K562 (cell line): Measurements from ENCODE around the gene KRABD2.

Experiments used
- ELK3 ChIP-seq: fragments of 450-650 bp; formaldehyde crosslinking; IDR thresholded peaks from 2 replicates; pipeline ENCODE4 v1.4.0; 2020; ENCODE audit warnings: mild to moderate bottlenecking
- MTA1 ChIP-seq: fragments of 450-650 bp; IDR thresholded peaks from 2 replicates; pipeline ENCODE4 v1.6.1; 2017; ENCODE audit warnings: borderline replicate concordance
- RHOXF2B ChIP-seq: fragments of 250-450 bp; sonication (Bioruptor Pico); conservative IDR thresholded peaks from 2 replicates; pipeline ENCODE4 v1.5.1; 2021
- RREB1 ChIP-seq: fragments of 250-450 bp; sonication (Bioruptor Pico); IDR thresholded peaks from 2 replicates; pipeline ENCODE4 v1.4.0; 2020
- TF ChIP-seq, protein P1 (sequence below): sonication (generic); formaldehyde crosslinking; IDR thresholded peaks from 2 replicates; pipeline ENCODE4 v1.8.1; 2022; ENCODE audit warnings: missing genetic modification reagents

KRABD2 gene

DNA sequence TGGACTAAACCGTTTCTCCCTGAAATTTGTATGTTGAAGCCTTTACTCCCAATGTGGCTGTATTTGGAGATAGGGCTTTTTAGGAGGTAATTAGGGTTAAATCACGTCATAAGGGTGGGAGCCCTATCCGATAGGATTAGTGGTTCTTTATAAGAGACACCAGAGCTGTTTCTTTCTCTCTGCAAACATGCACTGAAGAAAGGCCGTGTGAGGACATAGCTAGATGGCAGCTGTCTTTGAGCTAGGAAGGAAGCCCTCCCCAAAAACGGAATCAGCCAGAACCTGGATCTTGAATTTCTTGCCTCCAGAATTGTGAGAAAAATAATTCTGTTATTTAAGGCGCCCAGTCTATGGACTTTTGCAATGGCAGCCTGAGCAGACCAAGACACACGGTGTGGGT, 22.8 kb downstream of the KRABD2 start (continued):
- TF ChIP-seq RREB1 (CRISPR knock-in tag) = no peak
- no peak for TF ChIP-seq RHOXF2B (CRISPR knock-in tag)
- no peak for TF ChIP-seq ELK3 (CRISPR knock-in tag)
- TF ChIP-seq, protein P1, sequence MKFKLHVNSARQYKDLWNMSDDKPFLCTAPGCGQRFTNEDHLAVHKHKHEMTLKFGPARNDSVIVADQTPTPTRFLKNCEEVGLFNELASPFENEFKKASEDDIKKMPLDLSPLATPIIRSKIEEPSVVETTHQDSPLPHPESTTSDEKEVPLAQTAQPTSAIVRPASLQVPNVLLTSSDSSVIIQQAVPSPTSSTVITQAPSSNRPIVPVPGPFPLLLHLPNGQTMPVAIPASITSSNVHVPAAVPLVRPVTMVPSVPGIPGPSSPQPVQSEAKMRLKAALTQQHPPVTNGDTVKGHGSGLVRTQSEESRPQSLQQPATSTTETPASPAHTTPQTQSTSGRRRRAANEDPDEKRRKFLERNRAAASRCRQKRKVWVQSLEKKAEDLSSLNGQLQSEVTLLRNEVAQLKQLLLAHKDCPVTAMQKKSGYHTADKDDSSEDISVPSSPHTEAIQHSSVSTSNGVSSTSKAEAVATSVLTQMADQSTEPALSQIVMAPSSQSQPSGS (CRISPR knock-in tag) = no peak
- TF ChIP-seq MTA1 = no peak
- TF ChIP-seq, all 486 proteins: peak for 0
